NCI-H526 treated with DMSO at 0.1 percent for 48 hours (cell line): ENCODE measurements around the gene NACA.
"Not testable (repeated sequence)": the region's sequence is repeated elsewhere in the genome, so short reads cannot be mapped to it uniquely, and the experiment has no call there.

ENCODE experiments used
- DNase-seq: peaks from one replicate; lab custom pipeline; 2025; lab: John Stamatoyannopoulos, UW

NACA gene

DNA sequence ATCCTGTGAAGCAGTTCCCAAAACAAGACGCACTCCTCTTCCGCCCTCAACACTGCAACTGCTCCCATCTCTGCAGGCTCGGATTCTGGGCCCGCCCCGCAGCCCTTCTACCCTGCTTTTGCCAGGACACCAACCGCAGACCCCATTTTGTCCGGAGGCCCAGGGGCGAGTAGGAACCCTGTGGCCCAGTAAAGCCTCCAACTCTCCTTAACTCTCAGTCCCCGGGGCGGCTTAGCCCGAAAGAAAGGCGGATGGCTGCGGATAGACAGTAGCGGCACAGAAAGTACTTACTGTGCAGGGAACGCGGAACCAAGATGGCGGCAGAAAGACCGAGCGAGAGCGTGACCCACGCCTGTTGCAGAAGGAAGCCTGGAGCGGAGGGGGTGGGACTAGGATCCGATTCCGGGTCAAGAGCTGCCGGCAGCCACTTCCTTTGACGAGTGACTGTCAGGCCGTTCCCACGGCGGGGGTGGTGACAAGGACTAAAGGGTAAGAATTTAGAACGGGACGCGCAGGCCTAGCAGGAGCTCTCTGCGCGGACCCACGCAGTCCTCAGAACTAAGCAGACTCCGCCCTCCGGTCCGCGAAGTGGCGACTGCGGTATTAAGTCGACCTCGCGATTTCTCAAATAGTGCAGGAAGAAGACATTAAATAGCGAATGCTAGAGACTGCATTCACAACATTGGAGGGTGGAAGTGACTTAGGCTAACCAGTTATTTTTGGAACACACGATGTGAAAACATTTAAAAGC lies at the start of gene NACA:
Gene NACA (minus strand): TSS at position 328 of the 751 bp plus-strand sequence. CDS start 778 bp downstream, outside the sequence.
- DNase-seq: peak; percentile 96

DNA sequence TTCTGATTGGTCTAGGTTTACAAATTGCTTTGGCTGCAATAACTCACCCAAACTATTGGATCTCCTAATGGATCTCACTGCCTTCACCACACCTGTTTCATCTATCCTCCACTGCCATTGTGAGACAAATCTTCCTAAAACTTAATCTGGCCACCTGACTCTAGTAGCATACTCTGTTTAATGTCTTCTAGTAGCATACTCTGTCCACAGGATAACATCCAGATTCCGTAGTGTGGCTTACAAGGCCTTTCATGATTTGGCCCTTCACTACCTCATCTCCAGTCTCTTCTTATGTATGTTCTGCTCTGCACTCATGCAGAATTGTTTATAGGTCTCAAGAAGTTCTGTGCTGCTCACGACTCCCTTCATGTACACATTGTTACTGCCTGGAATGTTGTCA lies 48.0 kb upstream of the NACA start:
- DNase-seq: no peak

DNA sequence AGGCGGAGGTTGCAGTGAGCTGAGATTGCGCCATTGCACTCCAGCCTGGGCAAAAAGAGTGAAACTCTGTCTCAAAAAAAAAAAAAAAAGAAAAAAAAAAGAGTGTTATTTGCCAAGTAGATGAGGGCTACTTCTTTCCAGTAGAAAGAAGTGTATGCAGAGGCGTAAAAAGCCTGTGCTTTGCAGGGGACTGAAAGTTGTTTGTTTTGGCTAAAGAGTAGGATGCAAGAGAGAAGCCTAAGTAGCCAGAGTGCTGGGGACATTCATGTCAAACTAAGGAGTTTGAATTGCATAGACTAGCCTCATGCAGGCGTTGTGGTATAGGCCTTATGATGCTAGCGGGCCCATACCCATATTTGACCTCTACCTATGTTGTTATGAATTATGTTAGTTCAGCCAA lies 47.5 kb upstream of the NACA start:
- DNase-seq: no peak

DNA sequence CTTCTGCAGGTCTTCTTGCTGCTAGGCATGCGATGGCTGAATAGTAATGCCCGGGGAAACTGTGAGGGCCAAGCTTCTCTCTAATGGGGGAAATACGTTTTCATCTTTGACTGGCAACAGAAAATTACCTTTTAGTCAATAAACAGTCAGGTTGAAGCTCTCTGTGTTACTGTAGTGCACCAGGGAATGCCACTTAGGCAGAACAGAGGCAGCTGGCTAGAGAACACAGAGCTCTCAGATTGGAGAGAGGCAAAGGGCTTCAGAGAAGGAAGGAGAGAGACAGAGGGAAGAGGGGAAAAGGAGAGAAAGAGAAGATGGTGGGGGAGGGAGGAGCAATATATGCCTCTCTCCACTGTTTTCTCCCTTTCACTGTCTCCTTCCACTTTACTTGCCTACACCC lies 44.8 kb upstream of the NACA start:
- DNase-seq: no peak

DNA sequence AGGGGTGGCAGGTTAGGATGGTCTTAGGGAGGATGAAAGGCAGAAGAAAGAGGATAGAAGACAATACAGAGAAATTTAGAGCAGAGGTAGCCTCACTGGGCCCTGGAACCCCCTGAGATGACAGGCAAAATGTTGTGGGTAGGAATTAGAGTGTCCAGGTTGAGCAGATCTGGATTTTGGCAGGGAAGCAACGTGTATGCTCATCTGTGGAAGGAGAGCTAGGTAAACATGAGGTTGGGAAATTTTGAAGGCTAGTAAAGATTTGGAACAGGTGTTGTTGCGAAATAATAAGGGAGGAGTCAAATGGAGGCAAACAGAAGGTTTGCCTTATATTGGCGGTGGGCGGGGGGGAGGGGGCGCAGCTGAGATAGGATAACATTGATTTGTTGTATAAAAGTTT lies 43.3 kb upstream of the NACA start:
- no peak for DNase-seq

DNA sequence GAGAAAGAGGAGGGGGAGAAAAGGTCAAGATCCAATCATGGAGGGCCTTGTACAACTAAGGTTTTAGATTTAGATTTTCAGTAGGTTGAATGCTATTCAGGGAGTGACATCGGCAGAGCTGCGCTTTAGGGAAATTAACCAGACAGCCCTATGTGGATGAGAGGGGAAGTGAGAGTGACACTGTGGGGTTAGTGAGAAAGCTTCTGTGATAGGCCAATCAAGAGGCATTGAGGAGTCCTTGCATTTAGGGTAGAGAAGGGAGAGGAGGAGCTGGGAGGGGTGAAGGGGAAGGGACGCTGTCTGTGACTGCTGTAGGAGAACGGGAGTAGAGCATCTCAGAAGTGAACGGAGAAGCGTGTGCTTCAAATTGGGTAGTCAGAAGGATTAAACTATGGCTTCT lies 41.4 kb upstream of the NACA start:
- no peak for DNase-seq

DNA sequence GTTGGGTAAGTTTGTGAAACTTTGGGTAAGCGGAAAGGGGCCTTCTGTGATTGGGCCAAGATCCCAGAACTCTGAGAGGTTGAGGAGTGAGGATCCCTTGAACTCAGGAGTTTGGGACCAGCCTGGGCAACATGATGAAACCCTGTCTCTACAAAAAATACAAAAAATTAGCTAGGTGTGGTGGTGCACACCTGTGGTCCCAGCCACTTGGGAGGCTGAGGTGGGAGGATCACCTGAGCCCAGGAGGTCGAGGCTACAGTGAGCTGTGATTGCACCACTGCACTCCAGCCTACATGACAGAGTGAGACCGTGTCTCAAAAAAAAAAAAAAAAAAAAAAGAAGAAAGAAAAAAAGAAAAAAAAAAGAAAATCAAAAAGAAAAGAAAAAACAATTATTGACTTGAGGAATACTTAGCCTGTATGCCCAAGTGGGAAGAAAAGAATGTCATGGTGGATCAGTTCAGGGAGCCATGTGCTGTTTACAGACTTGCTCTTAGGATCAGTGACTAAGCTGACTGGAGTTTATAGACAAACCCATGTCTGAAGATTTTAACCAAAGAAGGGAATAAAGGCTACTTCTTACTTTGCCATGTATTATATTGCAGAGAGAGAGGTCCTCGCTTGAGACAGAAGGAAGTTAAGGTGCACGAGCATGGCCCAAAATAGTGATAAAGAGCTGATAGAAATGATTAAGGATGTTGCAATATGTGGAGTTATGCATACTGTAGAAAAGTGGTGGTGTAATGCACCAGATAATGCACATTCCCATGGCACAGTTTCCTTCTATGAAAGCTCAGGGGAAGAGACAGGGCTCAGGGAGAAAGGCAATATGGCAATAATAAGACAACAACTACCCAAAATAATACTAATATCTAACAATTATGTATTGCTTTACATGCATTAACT lies 38.9 kb upstream of the NACA start:
- DNase-seq: no peak

DNA sequence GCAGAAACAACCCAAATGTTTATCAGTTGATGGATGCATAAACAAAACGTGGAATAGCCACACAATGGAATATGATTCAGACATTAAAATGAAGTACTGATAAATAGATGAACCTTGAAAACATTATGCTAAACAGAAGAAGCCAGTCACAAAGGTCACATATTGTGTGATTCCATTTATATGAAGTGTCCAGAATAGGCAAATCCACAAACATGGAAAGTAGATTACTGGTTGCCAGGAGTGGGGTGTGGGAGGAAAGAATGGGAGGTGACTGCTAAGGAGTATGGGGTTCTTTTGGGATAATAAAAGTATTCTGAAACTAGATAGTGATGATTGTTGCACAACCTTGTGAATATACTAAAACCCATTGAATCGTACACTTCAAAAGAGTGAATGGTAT lies 36.7 kb upstream of the NACA start:
- no peak for DNase-seq

DNA sequence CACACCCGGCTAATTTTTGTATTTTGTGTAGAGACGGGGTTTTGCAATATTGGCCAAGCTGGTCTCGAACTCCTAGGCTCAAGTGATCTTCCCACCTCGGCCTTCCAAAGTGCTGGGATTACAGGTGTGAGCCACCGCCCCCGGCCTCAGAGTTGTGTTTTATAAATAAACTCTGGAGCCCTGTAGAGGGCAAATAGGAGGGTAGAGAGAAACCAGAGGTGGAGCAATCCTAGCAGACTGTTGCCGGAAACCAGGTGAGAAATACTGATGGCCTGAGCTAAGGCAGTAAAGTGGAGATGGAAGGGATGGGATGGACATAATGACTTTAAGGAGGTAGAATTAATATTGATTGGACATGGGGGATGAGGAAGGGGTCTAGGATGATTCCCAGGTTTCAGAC lies 35.4 kb upstream of the NACA start:
- no peak for DNase-seq

DNA sequence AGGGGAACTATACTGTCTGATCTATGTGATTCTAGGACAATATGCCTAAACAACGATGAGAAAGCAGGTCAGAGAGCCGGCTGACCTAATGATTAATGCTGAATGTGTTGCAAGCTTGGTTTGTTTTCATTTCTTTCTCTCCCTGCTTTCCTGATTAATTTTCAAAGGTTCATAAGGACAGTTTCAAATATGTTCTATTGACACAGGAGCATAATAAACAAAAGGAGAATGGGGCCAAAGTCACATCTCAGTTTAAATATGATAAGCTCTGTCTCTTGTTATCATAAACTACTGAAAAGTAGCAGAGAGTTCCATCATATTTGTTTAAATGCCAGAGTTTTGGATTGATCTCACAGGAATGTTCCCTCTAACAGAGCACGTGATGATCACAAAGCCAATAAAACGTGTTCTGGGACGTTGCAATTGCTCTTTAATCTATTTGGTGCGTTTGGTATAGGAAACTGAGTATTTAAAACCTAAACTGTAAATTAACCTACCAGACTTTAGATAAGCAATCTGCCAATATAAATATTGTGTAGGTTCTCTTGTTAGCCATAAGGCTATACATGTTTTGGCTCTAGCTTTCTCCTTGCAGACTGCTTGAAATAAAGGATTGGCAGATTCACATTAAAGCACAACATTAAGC lies 34.3 kb upstream of the NACA start:
- no peak for DNase-seq

DNA sequence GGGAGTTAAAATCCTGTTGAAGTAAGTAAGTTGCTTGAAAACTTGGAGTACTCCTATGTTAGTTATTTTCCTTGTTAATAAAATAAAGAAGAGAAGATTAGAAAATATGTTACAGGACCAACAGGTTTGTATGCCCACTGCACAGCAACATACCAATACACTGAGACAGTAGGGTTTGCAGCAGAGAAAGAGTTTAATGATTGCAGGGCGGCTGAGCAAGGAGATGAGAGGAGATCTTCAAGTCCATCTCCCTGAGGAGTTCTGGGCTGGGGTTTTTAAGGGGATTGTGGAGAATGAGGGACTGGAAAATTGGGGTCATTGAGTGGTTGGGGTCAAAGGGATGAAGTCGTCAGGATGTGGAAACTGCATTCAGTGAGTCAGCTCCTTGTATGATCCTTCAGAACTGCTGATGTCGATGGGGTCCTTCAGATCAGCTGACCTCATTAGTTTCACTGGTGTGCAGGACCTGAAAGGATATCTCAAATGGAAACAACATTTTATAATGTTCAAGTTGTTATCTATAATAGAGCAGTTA lies 33.7 kb upstream of the NACA start:
- no peak for DNase-seq

DNA sequence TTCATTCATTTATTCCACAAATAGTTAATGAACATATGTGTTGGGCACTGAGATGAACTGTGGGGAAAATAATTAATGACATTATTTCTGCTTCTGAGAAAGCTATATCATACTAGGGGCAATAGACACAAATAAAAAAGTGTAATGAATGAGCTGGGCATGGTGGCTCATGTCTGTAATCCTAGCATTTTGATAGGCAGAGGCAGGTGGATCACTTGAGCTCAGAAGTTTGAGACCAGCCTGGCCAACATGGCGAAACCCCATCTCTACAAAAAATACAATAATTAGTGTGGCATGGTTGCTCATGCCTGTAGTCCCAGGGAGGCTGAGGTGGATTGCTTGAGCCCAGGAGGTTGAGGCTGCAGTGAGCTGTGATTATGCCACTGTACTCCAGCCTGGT lies 32.9 kb upstream of the NACA start:
- DNase-seq: not testable (repeated sequence)

DNA sequence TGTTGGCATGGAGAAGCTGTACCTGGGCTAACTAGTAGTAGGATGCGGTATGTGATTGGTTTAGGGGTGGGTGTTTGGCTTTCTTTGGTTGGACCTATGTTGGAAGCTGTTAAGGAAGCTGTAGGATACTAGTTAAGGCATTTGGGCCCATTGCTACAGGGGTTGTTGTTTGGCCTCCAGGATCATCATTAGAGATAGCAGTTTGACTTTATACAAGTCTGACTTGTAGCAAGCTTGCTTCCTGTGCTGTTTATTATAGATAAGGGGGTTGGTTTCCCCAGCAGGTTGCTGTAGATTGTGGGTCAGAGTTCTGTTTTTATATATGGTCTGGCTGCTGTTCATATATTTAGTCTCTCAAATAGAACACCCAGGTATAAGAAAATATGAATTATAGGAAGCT lies 28.5 kb upstream of the NACA start:
- DNase-seq: no peak

DNA sequence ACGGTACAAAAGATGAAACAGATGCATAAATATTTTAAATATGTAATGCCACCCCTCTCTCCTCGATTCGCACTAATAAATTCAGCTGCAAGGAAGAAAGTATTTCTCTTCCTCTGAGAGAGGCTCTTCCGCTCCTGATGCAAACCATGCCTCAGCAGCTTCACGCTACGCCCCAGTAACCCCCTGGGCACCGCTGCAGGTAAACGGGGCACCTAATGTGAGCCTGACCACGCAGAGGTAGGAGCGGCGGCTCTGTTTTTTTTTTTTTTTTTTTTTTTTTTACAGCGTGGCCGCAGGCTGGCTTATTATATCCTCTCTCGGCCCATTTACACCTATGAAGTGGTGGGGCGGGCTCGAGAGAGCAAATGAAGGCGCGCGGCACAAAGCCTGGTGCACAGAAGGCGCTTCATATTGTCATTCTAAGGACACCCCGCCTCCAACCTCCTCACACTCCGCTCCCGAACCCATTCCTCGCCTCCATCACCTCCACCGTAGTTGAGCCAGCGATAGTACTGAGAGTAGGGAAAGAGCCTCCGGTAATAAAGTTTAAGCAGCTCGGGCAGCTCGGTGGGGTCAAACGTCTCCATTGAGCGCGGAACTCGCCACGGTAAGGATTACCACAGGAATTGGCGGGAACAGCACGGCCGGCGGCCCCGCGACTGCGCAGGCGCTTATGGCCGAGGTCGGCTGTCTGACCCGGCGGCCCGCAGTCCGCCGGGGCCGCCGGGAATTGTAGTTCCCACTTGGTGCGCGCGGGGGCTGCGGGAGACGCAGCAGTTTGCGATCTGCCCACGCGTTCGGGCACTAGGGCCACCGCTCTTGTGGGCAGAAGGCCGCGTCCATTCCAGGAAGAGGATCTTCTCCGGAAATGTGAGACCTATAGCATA lies 26.9 kb upstream of the NACA start, which contains the start of gene PRIM1:
Gene PRIM1 (minus strand): TSS at position 612 of the 887 bp plus-strand sequence. CDS start 25 bp downstream, at position 587.
- peak; percentile 83 for DNase-seq

DNA sequence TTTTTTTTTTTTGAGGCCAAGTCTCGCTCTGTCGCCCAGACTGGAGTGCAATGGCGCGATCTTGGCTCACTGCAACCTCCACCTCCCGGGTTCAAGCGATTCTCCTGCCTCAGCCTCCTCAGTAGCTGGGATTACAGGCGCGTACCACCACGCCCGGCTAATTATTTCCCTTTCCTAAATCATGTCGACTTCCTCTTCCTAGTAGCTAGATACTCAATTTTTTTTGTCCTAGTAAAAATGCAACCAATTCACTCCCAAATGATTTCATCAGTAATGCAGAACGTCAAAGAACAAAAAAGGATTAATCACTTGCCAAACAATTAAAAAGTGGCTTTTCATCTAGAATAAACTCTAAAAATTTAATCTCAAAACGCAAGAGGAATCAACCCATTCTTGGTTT lies 25.5 kb upstream of the NACA start:
- DNase-seq: not testable (repeated sequence)

DNA sequence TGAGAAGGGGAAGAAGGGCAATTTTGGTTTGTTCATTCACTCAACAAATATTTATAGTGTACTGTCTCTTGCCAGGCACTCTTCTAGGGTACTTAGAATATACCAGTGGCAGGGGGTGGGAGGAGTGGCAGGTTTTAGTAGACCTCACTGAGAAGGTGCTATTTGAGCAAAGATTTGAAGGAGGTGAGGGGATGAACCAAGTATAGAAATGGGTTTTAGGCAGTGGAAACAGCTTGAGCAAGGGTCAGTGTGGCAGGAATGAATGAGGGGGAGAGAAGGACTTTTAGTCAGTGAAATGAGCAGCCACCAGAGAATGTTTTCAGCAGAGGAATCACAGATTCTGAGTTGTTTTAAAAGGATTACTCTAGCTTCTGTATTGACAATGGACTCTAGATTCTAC lies 24.8 kb upstream of the NACA start:
- no peak for DNase-seq

DNA sequence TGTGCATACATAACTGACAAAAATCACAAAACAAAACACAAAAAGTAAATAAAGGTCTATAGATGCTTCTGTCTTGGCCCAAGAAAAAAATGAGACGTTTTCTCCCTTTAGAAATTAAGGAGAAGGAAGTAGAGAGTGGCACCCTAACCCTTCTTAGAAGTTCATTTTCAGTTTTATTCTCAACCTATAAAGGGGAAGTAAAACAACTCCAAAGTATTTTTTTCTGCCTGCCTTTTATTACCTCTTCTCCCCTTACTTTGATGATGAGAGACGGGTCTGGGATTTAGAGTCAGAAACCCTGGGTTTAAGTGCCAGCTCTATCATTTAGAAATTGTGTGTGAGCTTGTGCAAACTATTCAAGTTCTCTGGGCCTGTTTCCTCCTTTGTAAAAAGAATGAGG lies 24.3 kb upstream of the NACA start:
- no peak for DNase-seq

DNA sequence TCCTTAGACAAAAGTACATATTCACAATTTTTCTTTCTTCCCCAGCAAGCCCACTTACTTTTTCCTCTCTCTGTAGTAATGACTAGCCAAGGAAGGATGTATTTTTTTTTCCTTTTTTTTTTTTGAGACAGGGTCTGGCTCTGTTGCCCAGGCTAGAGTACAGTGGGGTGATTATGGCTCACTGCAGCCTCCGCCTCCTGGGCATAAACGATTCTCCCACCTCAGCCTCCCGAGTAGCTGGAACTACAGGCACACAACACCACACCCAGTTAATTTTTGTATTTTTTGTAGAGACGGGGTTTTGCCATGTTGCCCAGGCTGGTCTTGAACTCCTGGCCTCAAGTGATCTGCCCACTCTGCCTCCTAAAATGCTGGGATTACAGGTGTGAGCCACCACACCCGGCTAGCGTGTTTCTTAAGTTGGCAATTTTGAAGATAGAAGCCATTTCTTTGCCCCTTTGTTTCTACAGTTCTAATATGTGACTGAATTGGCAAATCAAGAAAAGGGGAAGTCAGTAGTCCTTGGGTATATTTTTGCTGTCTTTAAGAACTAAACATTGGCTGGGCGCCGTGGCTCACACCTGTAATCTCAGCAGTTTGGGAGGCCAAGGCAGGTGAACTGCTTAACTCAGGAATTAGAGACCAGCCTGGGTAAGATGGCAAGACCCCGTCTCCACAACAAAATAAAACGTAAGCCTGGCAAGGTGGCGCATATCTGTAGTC lies 3.2 kb upstream of the NACA start:
- DNase-seq: no peak

DNA sequence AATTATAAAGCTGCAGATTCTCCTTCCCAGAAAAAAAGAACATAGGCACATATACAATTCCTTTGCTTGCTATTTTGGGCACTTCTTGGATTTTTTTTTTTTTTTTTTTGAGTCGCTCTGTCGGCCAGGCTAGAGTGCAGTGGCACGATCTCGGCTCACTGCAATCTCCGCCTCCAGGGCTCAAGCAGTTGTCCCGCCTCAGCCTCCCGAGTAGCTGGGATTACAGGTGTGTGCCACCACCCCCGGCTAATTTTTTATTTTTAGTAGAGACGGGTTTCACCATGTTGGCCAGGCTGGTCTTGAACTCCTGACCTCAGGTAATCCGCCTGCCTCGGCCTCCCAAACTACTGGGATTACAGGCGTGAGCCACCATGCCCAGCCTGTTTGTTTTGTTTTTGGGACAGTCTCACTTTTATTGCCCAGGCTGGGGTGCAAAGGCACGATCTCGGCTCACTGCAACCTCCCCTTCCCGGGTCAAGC lies 1.1 kb upstream of the NACA start:
- DNase-seq: not testable (repeated sequence)

DNA sequence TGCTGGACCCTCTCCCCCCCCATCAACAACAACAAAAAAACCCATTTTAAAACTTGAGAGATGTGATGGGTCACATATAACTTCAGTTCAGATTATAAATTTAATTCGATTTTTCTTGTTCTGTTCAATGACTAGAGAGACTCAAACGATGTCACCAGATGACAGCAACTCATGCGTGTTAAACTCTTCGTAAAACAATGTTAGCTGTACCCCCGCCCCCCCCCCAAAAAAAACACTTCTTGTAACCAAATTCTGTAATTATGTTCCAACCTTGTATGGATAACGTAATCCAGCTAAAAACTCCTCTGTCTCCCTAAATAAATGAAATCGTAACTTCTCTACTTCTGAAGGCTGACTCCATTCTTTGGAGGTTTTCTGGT lies 614 bp upstream of the NACA start:
- DNase-seq: no peak

DNA sequence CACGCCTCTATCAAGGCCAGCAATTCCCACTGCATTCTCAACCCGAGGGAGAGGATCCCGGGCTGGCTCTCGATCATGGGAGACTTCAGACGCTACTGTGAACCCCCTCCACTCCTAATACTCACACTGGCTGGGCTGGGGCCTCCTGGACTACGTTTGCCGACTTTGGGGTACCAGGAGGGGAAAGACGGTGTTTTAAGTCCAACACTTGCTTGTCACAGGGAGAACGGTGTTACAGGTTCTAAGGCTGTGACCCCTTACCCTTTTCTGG lies 463 bp downstream of the NACA start:
- no peak for DNase-seq
